Neural cell (in vitro differentiated cells): ENCODE data around the gene SLC17A5. TPM values are rescaled to one million over a fixed set of nuclear protein-coding genes. Genes with fewer than 3 reads are reported as not detected.
"Not testable (repeated sequence)": the region's sequence is repeated elsewhere in the genome, so short reads cannot be mapped to it uniquely, and the experiment has no call there.

Experiments
- H2AFZ ChIP-seq: fragments of 200-600, 300-800 bp; sonication (generic), shearing (Covaris generic); 2 replicates; pipeline ENCODE4 v1.6.0; 2014; ENCODE audit warnings: low read depth, mild to moderate bottlenecking, antibody characterized with exemption, low read length, moderate library complexity
- H3F3A ChIP-seq: fragments of 200-600 bp; shearing (Covaris generic); 2 replicates; pipeline ENCODE4 v1.6.1; 2016; ENCODE audit warnings: mild to moderate bottlenecking, moderate library complexity, mixed read lengths, antibody characterized with exemption, low read length; ENCODE audit not compliant: insufficient read depth, poor library complexity, severe bottlenecking
- H3K27ac ChIP-seq: fragments of 200-600, 300-800 bp; sonication (generic), shearing (Covaris generic); 2 replicates; pipeline ENCODE4 v1.5.1; 2014; ENCODE audit warnings: mild to moderate bottlenecking, low read length, moderate library complexity
- H3K27me3 ChIP-seq: fragments of 300-800, 200-600 bp; sonication (generic), shearing (Covaris generic); 2 replicates; pipeline ENCODE4 v1.6.0; 2014; ENCODE audit warnings: mild to moderate bottlenecking, low read depth, low read length, moderate library complexity; ENCODE audit not compliant: insufficient read depth
- H3K36me3 ChIP-seq: fragments of 300-800, 200-600 bp; sonication (generic), shearing (Covaris generic); 2 replicates; pipeline ENCODE4 v1.5.1; 2014; ENCODE audit warnings: mild to moderate bottlenecking, antibody characterized with exemption, low read length, moderate library complexity; ENCODE audit not compliant: insufficient read depth
- H3K4me2 ChIP-seq: fragments of 300-800, 200-600 bp; sonication (generic), shearing (Covaris generic); 2 replicates; pipeline ENCODE4 v1.6.0; 2014; ENCODE audit warnings: mild to moderate bottlenecking, low read length
- H3K4me3 ChIP-seq: fragments of 300-800, 200-600 bp; sonication (generic), shearing (Covaris generic); 2 replicates; pipeline ENCODE4 v1.5.1; 2014; ENCODE audit warnings: mild to moderate bottlenecking, low read length, moderate library complexity
- H3K79me2 ChIP-seq: fragments of 200-600 bp; shearing (Covaris generic); replicated peaks from 2 replicates; pipeline ENCODE4 v1.6.0; 2014; ENCODE audit warnings: mild to moderate bottlenecking, low read length, moderate library complexity; ENCODE audit not compliant: insufficient read depth
- H3K9ac ChIP-seq: fragments of 300-800, 200-600 bp; sonication (generic), shearing (Covaris generic); 2 replicates; pipeline ENCODE4 v1.6.1; 2016; ENCODE audit warnings: mild to moderate bottlenecking, low read length, mixed read lengths
- H3K9me2 ChIP-seq: fragments of 200-600 bp; shearing (Covaris generic); 2 replicates; pipeline ENCODE4 v1.6.1; 2016; ENCODE audit warnings: mild to moderate bottlenecking, low read length, mixed read lengths; ENCODE audit not compliant: insufficient read depth
- H3K9me3 ChIP-seq: fragments of 200-600, 300-800 bp; sonication (generic), shearing (Covaris generic); 2 replicates; pipeline ENCODE4 v1.6.1; 2016; ENCODE audit warnings: mild to moderate bottlenecking, mixed run types, low read length, moderate library complexity, mixed read lengths
- H4K20me1 ChIP-seq: fragments of 200-600 bp; shearing (Covaris generic); 2 replicates; pipeline ENCODE4 v1.6.1; 2016; ENCODE audit warnings: mild to moderate bottlenecking, mixed run types; ENCODE audit not compliant: insufficient read depth
- CTCF ChIP-seq: fragments of 450-650 bp; IDR thresholded peaks from 2 replicates; pipeline ENCODE4 v1.5.1; 2014; ENCODE audit warnings: antibody characterized with exemption, mild to moderate bottlenecking, moderate library complexity; ENCODE audit not compliant: poor library complexity, severe bottlenecking
- EP300 ChIP-seq: fragments of 450-650 bp; conservative IDR thresholded peaks from 2 replicates; pipeline ENCODE4 v1.6.1; 2014; ENCODE audit warnings: antibody characterized with exemption, mild to moderate bottlenecking, moderate library complexity; ENCODE audit not compliant: poor library complexity, severe bottlenecking
- EZH2 ChIP-seq: fragments of 200-600, 300-800 bp; shearing (Covaris generic), sonication (generic); IDR thresholded peaks from 2 replicates; pipeline ENCODE4 v1.6.1; 2014; ENCODE audit warnings: antibody characterized with exemption, low read length, borderline replicate concordance, mild to moderate bottlenecking; ENCODE audit not compliant: insufficient read depth, poor library complexity, severe bottlenecking
- MXI1 ChIP-seq: fragments of 450-650 bp; conservative IDR thresholded peaks from 2 replicates; pipeline ENCODE4 v1.6.1; 2014; ENCODE audit warnings: antibody characterized with exemption, mild to moderate bottlenecking; ENCODE audit not compliant: poor library complexity, severe bottlenecking
- POLR2AphosphoS5 ChIP-seq: IDR thresholded peaks from 2 replicates; pipeline ENCODE4 v1.6.1; 2012
- RAD21 ChIP-seq: fragments of 450-650 bp; conservative IDR thresholded peaks from 2 replicates; pipeline ENCODE4 v1.6.1; 2014; ENCODE audit warnings: antibody characterized with exemption, mild to moderate bottlenecking, moderate library complexity
- REST ChIP-seq: IDR thresholded peaks from 2 replicates; pipeline ENCODE4 v1.6.1; 2012; ENCODE audit warnings: borderline replicate concordance
- SMC3 ChIP-seq: fragments of 450-650 bp; conservative IDR thresholded peaks from 2 replicates; pipeline ENCODE4 v1.6.1; 2014; ENCODE audit warnings: antibody characterized with exemption, mild to moderate bottlenecking, moderate library complexity; ENCODE audit not compliant: poor library complexity
- TAF1 ChIP-seq: IDR thresholded peaks from 2 replicates; pipeline ENCODE4 v1.6.1; 2012; ENCODE audit warnings: low read depth
- polyA plus RNA-seq: library from polyadenylated mRNA; depleted of rRNA; stranded (reverse); fragments of >200 nt; gene quantifications from 2 replicates; pipeline ENCODE4 v1.2.3, GENCODE V29; 2014

SLC17A5 gene
- polyA plus RNA-seq, 1 donor from 2014 or later, result 12.3 TPM

GRCh38 chr6:73680289-73680918 lies 26.6 kb upstream of the SLC17A5 start:
- H3K36me3 ChIP-seq, result no peaks in the 10 kb centered on the region
- H3K9me3 ChIP-seq, result no peaks in the 10 kb centered on the region
- H3K9me2 ChIP-seq, result no peaks in the 10 kb centered on the region
- no peaks in the 10 kb centered on the region for H3K79me2 ChIP-seq
- H3K27ac ChIP-seq, result no peak overlapping the region
- H3F3A ChIP-seq, result no peaks in the 10 kb centered on the region
- H4K20me1 ChIP-seq, result no peaks in the 10 kb centered on the region
- no peaks in the 10 kb centered on the region for H3K27me3 ChIP-seq
- TF ChIP-seq POLR2AphosphoS5, result no peak
- TF ChIP-seq MXI1, result no peak
- TF ChIP-seq SMC3, result no peak
- TF ChIP-seq TAF1, result no peak
- no peak for TF ChIP-seq REST
- no peak for TF ChIP-seq EZH2
- no peak for TF ChIP-seq CTCF
- no peak for TF ChIP-seq EP300
- TF ChIP-seq RAD21, result no peak
- no peak overlapping the region for H3K9ac ChIP-seq
- H2AFZ ChIP-seq, result no peak overlapping the region
- no peak overlapping the region for H3K4me2 ChIP-seq
- no peak overlapping the region for H3K4me3 ChIP-seq

- not testable (repeated sequence) for H3F3A ChIP-seq, H4K20me1 ChIP-seq, H3K9me2 ChIP-seq, H3K79me2 ChIP-seq, H3K9ac ChIP-seq, H3K36me3 ChIP-seq, H3K27ac ChIP-seq, H3K9me3 ChIP-seq, H3K4me2 ChIP-seq, H3K4me3 ChIP-seq, H2AFZ ChIP-seq, H3K27me3 ChIP-seq
Observed at GRCh38 chr6:73679846-73680245, 26.1 kb upstream of the SLC17A5 start.

GRCh38 chr6:73679009-73679408 lies 25.2 kb upstream of the SLC17A5 start:
- Histone ChIP-seq H3K27ac (no peak overlapping the region), H3K9ac (no peak overlapping the region), H3K27me3 (no peaks in the 10 kb centered on the region), H4K20me1 (no peaks in the 10 kb centered on the region), H2AFZ (no peak overlapping the region), H3K79me2 (no peaks in the 10 kb centered on the region), H3K4me2 (no peak overlapping the region), H3K9me3 (no peaks in the 10 kb centered on the region), H3K9me2 (no peaks in the 10 kb centered on the region), H3K36me3 (no peaks in the 10 kb centered on the region), H3F3A (no peaks in the 10 kb centered on the region), H3K4me3 (no peak overlapping the region)
- TF ChIP-seq POLR2AphosphoS5 (no peak), SMC3 (no peak), EP300 (no peak), EZH2 (no peak), TAF1 (no peak), MXI1 (no peak)
